GM12878 (cell line): ENCODE data around the gene TMEM91. TPM values are rescaled to one million over a fixed set of nuclear protein-coding genes. Genes with fewer than 3 reads are reported as not detected.

Source experiments
- ATAC-seq: fragments of 200-7000 bp; cut with Tn5 transposase; 3 replicates; pipeline ENCODE4 v1.9.1; 2020; ENCODE audit warnings: mild to moderate bottlenecking, moderate library complexity
- BruUV-seq: library from RNA; stranded (reverse); fragments of 400-500 nt; replicated peaks from 2 replicates; lab custom pipeline; 2021; lab: Mats Ljungman, UMichigan
- CTCF ChIA-PET: fragments of 300-600 bp; sonication (Branson Sonifier 250); formaldehyde crosslinking; extraction: SDS; loops from one replicate; lab custom pipeline; 2021; ENCODE audit warnings: inconsistent platforms; lab: Yijun Ruan, JAX
- POLR2A ChIA-PET: fragments of 350-600 bp; formaldehyde crosslinking; extraction: SDS; loops from one replicate; lab custom pipeline; 2021; ENCODE audit warnings: inconsistent platforms; lab: Charles Lee
- RAD21 ChIA-PET: fragments of 300-600 bp; sonication (Branson Sonifier 250); formaldehyde crosslinking; loops from one replicate; lab custom pipeline; 2023; ENCODE audit warnings: antibody characterized with exemption; ENCODE audit not compliant: unreplicated experiment; lab: Charles Lee
- SMC1A ChIA-PET: fragments of 300-600 bp; sonication (Branson Sonifier 250); formaldehyde crosslinking; loops from one replicate; lab custom pipeline; 2023; ENCODE audit not compliant: unreplicated experiment, uncharacterized antibody; lab: Charles Lee
- DNase-seq: peaks from one replicate; pipeline ENCODE4 v3.0.0-alpha.2; 2011; ENCODE audit warnings: low read depth, low spot score
- FAIRE-seq: peaks from 3 replicates; lab custom pipeline; 2011; peaks lifted over from hg19 to GRCh38; lab: Jason Lieb, UNC
- H2AFZ ChIP-seq: 2 replicates; pipeline ENCODE4 v1.6.0; 2011; ENCODE audit warnings: low read depth, low read length, control low read depth; ENCODE audit not compliant: control insufficient read depth
- H3K27ac ChIP-seq: 2 replicates; pipeline ENCODE4 v1.5.1; 2011; ENCODE audit warnings: control low read depth; ENCODE audit not compliant: control insufficient read depth, insufficient read depth
- H3K27me3 ChIP-seq, 2 experiments: replicated peaks in 1 of 2; 2 replicates each; pipeline versions ENCODE4 v1.6.0 to v1.6.1; 2011; ENCODE audit warnings: low read length in 1 of 2; ENCODE audit not compliant: control insufficient read depth in 2 of 2, insufficient read depth in 2 of 2
- H3K36me3 ChIP-seq, 2 experiments: 2 replicates each; pipeline ENCODE4 v1.5.1; 2011; ENCODE audit warnings: low read length in 1 of 2; ENCODE audit not compliant: control insufficient read depth in 2 of 2, insufficient read depth in 2 of 2
- H3K4me1 ChIP-seq: 2 replicates; pipeline ENCODE4 v1.6.1; 2011; ENCODE audit warnings: mild to moderate bottlenecking, low read length, moderate library complexity, mixed read lengths; ENCODE audit not compliant: control insufficient read depth, insufficient read depth
- H3K4me2 ChIP-seq: 2 replicates; pipeline ENCODE4 v1.6.0; 2011; ENCODE audit warnings: control low read depth; ENCODE audit not compliant: control insufficient read depth, insufficient read depth
- H3K4me3 ChIP-seq: fragments of 200-600 bp; sonication (generic); 2 replicates; pipeline ENCODE4 v1.5.1; 2016
- H3K79me2 ChIP-seq: 2 replicates; pipeline ENCODE4 v1.6.0; 2011; ENCODE audit warnings: low read length; ENCODE audit not compliant: control insufficient read depth, insufficient read depth
- H3K9ac ChIP-seq: 2 replicates; pipeline ENCODE4 v1.8.0; 2011; ENCODE audit warnings: low read length, control low read depth, mixed read lengths; ENCODE audit not compliant: control insufficient read depth, insufficient read depth
- H3K9me3 ChIP-seq: replicated peaks from 3 replicates; pipeline ENCODE4 v1.5.1; 2011; ENCODE audit warnings: mild to moderate bottlenecking, low read length; ENCODE audit not compliant: control insufficient read depth, insufficient read depth
- H4K20me1 ChIP-seq: 2 replicates; pipeline ENCODE4 v1.6.0; 2011; ENCODE audit not compliant: control insufficient read depth, insufficient read depth
- ASH2L ChIP-seq: fragments of 300-600, 200-600 bp; sonication (generic); IDR thresholded peaks from 2 replicates; pipeline ENCODE4 v1.6.1; 2017; ENCODE audit warnings: low read depth, mild to moderate bottlenecking, borderline replicate concordance
- BMI1 ChIP-seq: fragments of 450-650 bp; IDR thresholded peaks from 2 replicates; pipeline ENCODE4 v1.6.1; 2016; ENCODE audit warnings: mild to moderate bottlenecking, moderate library complexity, borderline replicate concordance
- CHD1 ChIP-seq: IDR thresholded peaks from 2 replicates; pipeline ENCODE4 v1.6.1; 2012; ENCODE audit warnings: low read depth, low read length, improper control_type of control experiment
- EGR1 ChIP-seq, 2 experiments: IDR thresholded peaks; 1 replicate in 1 of 2; 2 replicates in 1 of 2; pipeline ENCODE4 v1.6.1; 2011 to 2012; ENCODE audit warnings: low read depth in 2 of 2, low read length in 2 of 2, borderline replicate concordance in 1 of 2, mild to moderate bottlenecking in 1 of 2, moderate library complexity in 1 of 2
- EP300 ChIP-seq, 2 experiments: fragments of 150-350 bp in 1 of 2; IDR thresholded peaks; 2 replicates each; pipeline ENCODE4 v1.6.1; 2011 to 2012; ENCODE audit warnings: low read depth in 2 of 2, low read length in 2 of 2, borderline replicate concordance in 1 of 2, improper control_type of control experiment in 1 of 2, inconsistent platforms in 1 of 2; ENCODE audit not compliant: control insufficient read depth in 1 of 2
- GABPA ChIP-seq: IDR thresholded peaks from 2 replicates; pipeline ENCODE4 v1.6.1; 2014; ENCODE audit warnings: antibody characterized with exemption, low read depth, mild to moderate bottlenecking, inconsistent platforms
- NFYA ChIP-seq: IDR thresholded peaks from 2 replicates; pipeline ENCODE4 v1.6.1; 2011; ENCODE audit warnings: low read depth, mild to moderate bottlenecking, low read length, improper control_type of control experiment, borderline replicate concordance
- NR2C1 ChIP-seq: fragments of 450-650 bp; IDR thresholded peaks from 2 replicates; pipeline ENCODE4 v1.6.1; 2017; ENCODE audit warnings: antibody characterized with exemption, mild to moderate bottlenecking, moderate library complexity
- NRF1 ChIP-seq: conservative IDR thresholded peaks from 2 replicates; pipeline ENCODE4 v1.6.1; 2011; ENCODE audit warnings: mild to moderate bottlenecking, low read depth, low read length, improper control_type of control experiment
- PAX8 ChIP-seq: fragments of 450-650 bp; IDR thresholded peaks from 2 replicates; pipeline ENCODE4 v1.6.1; 2017; ENCODE audit warnings: mild to moderate bottlenecking, moderate library complexity
- TCF12 ChIP-seq: IDR thresholded peaks from 2 replicates; pipeline ENCODE4 v1.6.1; 2011; ENCODE audit warnings: low read depth, mild to moderate bottlenecking, low read length
- WGBS: methylation state at CpG from one replicate; pipeline ENCODE4 v1.1.6; 2016; ENCODE audit warnings: low lambda C conversion rate; ENCODE audit not compliant: insufficient replicate concordance, insufficient coverage; ENCODE audit errors: missing lambda C conversion rate; 5-methylcytosine and 5-hydroxymethylcytosine counted together
- in situ Hi-C: fragments of 300-500 bp; cut with MboI; formaldehyde crosslinking; loops from 9 replicates; pipeline ENCODE4 v1.14.3; 2018; ENCODE audit warnings: mixed read lengths
- intact Hi-C: fragments of 100-400 bp; cut with micrococcal nuclease; formaldehyde crosslinking; loops from one replicate; pipeline ENCODE4 v1.14.2; 2022; ENCODE audit not compliant: unreplicated experiment
- polyA plus RNA-seq, 11 experiments: library from polyadenylated mRNA; depleted of rRNA in 4 of 11; unstranded in 6 of 11; stranded (reverse) in 5 of 11; fragments of >200 nt; fragmentation: Nextera tagmentation in 4 of 11; fragmentation: Illumina TruSeq in 1 of 11; extraction: Ambion mirVana in 4 of 11; extraction: Trizol in 1 of 11; gene quantifications; 1 replicate in 1 of 11; 2 replicates in 10 of 11; pipeline versions ENCODE4 v1.2.1 to v1.2.3, GENCODE V29; 2011 to 2016; ENCODE audit warnings: inconsistent platforms in 2 of 11, missing spikeins in 2 of 11, low read depth in 1 of 11
- total RNA-seq, 4 experiments: library from RNA; depleted of rRNA in 3 of 4; stranded (reverse); fragments of >200 nt in 3 of 4; fragmentation: Illumina TruSeq in 1 of 4; extraction: Trizol in 1 of 4; gene quantifications; 2 replicates each; pipeline versions ENCODE4 v1.2.1 to v1.2.3, GENCODE V29; 2013 to 2021
- TF ChIP-seq, protein P1 (sequence below): IDR thresholded peaks from 2 replicates; pipeline ENCODE4 v1.6.1; 2011; ENCODE audit warnings: mild to moderate bottlenecking, low read depth, low read length, moderate library complexity; ENCODE audit not compliant: insufficient replicate concordance
- TF ChIP-seq, protein P2 (sequence below): IDR thresholded peaks from 2 replicates; pipeline ENCODE4 v1.6.1; 2012; ENCODE audit warnings: low read depth, low read length, improper control_type of control experiment
- TF ChIP-seq, protein P3 (sequence below): fragments of 450-650 bp; formaldehyde crosslinking; IDR thresholded peaks from 2 replicates; pipeline ENCODE4 v1.4.0; 2020; ENCODE audit warnings: mild to moderate bottlenecking, moderate library complexity
- TF ChIP-seq, protein P4 (sequence below): fragments of 450-650 bp; IDR thresholded peaks from 2 replicates; pipeline ENCODE4 v1.6.1; 2016; ENCODE audit warnings: mild to moderate bottlenecking

Gene TMEM91
- total and polyA plus RNA-seq, 10 of the 15 experiments (the other 5 are each of a cell fraction or from before 2014, with no cell fraction given), result 1.5 to 5.5 (median 2.7) TPM

DNA sequence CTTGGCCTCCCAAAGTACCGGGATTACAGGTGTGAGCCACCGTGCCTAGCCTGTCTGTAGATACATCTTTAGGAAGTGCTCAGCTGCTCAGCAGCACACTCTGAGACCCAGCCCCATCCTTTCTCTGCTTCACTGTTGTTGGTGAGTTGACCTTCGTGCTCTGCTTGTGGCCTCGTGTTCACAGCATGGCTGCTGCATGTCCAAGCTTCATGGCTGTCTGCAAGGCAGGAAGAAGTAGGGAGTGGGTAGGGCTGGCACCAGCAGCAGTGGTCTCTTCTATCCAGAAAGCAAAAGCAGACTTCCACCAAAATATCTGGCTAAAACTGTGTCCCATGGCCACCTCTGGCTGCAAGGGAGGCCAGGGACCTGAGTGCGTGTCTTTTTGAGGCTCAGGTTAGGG lies 36.6 kb downstream of the TMEM91 start:
- RAD21 ChIA-PET, result no interaction called here
- no TSS peak for BruUV-seq
- DNase-seq (no peak), ATAC-seq (no peak), FAIRE-seq (no peak)
- in situ Hi-C loops, result no loop called here
- Histone ChIP-seq H3K4me1 (peaks cover 18% of the 10 kb centered on the region), H3K27ac (no peak overlapping the region), H3K9me3 (no peaks in the 10 kb centered on the region), H3K9ac (no peak overlapping the region), H4K20me1 (no peaks in the 10 kb centered on the region), H3K36me3 (peaks cover 0 to 4% of the 10 kb centered on the region in 2 experiments; a peak in 3 of 4 replicates), H3K27me3 (no peaks in the 10 kb centered on the region), H3K4me2 (no peak overlapping the region), H3K79me2 (peaks cover 5% of the 10 kb centered on the region), H3K4me3 (no peak overlapping the region), H2AFZ (no peak overlapping the region)
- SMC1A ChIA-PET, result no interaction called here
- CTCF ChIA-PET, result interaction anchor here (0.8 kb wide), 1 partner anchor 49 kb away, joined by 4 read pairs; the partner anchor contains the start of gene B9D2
- intact Hi-C loops, result no loop called here
- WGBS, result 88% methylated on average over 5 of the region's 5 CpGs
- POLR2A ChIA-PET, result no interaction called here
- TF ChIP-seq, protein P1, sequence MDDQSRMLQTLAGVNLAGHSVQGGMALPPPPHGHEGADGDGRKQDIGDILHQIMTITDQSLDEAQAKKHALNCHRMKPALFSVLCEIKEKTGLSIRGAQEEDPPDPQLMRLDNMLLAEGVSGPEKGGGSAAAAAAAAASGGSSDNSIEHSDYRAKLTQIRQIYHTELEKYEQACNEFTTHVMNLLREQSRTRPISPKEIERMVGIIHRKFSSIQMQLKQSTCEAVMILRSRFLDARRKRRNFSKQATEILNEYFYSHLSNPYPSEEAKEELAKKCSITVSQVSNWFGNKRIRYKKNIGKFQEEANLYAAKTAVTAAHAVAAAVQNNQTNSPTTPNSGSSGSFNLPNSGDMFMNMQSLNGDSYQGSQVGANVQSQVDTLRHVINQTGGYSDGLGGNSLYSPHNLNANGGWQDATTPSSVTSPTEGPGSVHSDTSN, result no peak
- TF ChIP-seq ASH2L, result no peak
- TF ChIP-seq EGR1 (IDR thresholded peaks at IDR 0.05; ENCODE audit: borderline replicate concordance in 1 of 2, low read depth in 2 of 2, low read length in 2 of 2), result no peak
- no peak for TF ChIP-seq PAX8
- no peak for TF ChIP-seq BMI1
- no peak for TF ChIP-seq TCF12
- TF ChIP-seq, protein P2, sequence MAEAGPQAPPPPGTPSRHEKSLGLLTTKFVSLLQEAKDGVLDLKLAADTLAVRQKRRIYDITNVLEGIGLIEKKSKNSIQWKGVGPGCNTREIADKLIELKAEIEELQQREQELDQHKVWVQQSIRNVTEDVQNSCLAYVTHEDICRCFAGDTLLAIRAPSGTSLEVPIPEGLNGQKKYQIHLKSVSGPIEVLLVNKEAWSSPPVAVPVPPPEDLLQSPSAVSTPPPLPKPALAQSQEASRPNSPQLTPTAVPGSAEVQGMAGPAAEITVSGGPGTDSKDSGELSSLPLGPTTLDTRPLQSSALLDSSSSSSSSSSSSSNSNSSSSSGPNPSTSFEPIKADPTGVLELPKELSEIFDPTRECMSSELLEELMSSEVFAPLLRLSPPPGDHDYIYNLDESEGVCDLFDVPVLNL, result no peak
- no peak for TF ChIP-seq EP300 (IDR thresholded peaks at IDR 0.05; ENCODE audit: borderline replicate concordance in 1 of 2, control insufficient read depth in 1 of 2, low read depth in 2 of 2, low read length in 2 of 2)
- TF ChIP-seq NFYA, result no peak
- TF ChIP-seq, protein P3, sequence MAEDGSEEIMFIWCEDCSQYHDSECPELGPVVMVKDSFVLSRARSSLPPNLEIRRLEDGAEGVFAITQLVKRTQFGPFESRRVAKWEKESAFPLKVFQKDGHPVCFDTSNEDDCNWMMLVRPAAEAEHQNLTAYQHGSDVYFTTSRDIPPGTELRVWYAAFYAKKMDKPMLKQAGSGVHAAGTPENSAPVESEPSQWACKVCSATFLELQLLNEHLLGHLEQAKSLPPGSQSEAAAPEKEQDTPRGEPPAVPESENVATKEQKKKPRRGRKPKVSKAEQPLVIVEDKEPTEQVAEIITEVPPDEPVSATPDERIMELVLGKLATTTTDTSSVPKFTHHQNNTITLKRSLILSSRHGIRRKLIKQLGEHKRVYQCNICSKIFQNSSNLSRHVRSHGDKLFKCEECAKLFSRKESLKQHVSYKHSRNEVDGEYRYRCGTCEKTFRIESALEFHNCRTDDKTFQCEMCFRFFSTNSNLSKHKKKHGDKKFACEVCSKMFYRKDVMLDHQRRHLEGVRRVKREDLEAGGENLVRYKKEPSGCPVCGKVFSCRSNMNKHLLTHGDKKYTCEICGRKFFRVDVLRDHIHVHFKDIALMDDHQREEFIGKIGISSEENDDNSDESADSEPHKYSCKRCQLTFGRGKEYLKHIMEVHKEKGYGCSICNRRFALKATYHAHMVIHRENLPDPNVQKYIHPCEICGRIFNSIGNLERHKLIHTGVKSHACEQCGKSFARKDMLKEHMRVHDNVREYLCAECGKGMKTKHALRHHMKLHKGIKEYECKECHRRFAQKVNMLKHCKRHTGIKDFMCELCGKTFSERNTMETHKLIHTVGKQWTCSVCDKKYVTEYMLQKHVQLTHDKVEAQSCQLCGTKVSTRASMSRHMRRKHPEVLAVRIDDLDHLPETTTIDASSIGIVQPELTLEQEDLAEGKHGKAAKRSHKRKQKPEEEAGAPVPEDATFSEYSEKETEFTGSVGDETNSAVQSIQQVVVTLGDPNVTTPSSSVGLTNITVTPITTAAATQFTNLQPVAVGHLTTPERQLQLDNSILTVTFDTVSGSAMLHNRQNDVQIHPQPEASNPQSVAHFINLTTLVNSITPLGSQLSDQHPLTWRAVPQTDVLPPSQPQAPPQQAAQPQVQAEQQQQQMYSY (CRISPR knock-in tag), result no peak
- TF ChIP-seq CHD1, result no peak
- TF ChIP-seq NR2C1, result no peak
- no peak for TF ChIP-seq NRF1
- TF ChIP-seq, protein P4, sequence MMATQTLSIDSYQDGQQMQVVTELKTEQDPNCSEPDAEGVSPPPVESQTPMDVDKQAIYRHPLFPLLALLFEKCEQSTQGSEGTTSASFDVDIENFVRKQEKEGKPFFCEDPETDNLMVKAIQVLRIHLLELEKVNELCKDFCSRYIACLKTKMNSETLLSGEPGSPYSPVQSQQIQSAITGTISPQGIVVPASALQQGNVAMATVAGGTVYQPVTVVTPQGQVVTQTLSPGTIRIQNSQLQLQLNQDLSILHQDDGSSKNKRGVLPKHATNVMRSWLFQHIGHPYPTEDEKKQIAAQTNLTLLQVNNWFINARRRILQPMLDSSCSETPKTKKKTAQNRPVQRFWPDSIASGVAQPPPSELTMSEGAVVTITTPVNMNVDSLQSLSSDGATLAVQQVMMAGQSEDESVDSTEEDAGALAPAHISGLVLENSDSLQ, result no peak
- no peak for TF ChIP-seq GABPA
